Brain microvascular endothelial cell (primary cell): ENCODE data around the gene AMER2.

Experiments used
- DNase-seq: peaks from one replicate; pipeline ENCODE4 v3.0.0-alpha.2; 2020
- H3K27ac ChIP-seq: fragments of 250-450 bp; sonication (Bioruptor Pico); 2 replicates; pipeline ENCODE4 v1.5.1; 2020; ENCODE audit warnings: mild to moderate bottlenecking, moderate library complexity
- H3K27me3 ChIP-seq: fragments of 250-450 bp; sonication (Bioruptor Pico); replicated peaks from 2 replicates; pipeline ENCODE4 v1.5.1; 2020; ENCODE audit warnings: mild to moderate bottlenecking
- H3K36me3 ChIP-seq: fragments of 250-450 bp; sonication (Bioruptor Pico); replicated peaks from 2 replicates; pipeline ENCODE4 v1.5.1; 2020; ENCODE audit warnings: mild to moderate bottlenecking
- H3K4me3 ChIP-seq: 2 replicates; pipeline ENCODE4 v1.5.1; 2011; ENCODE audit warnings: low read depth, mild to moderate bottlenecking, control low read depth, low read length, moderate library complexity
- in situ Hi-C: cut with HindIII; loops from 2 replicates; pipeline ENCODE4 v1.10.0; 2017; ENCODE audit warnings: low sequenced_read_pairs, low pct_ligation_motif_present
- TF ChIP-seq, protein P1 (sequence below): IDR thresholded peaks from 2 replicates; pipeline ENCODE4 v1.5.1; 2011; ENCODE audit warnings: low read depth, mild to moderate bottlenecking, moderate library complexity, low read length, control low read depth, inconsistent platforms; ENCODE audit errors: missing control alignments

The AMER2 gene

GRCh38 chr13:25147638-25148401 lies 24.3 kb downstream of the AMER2 start:
- TF ChIP-seq, protein P1, sequence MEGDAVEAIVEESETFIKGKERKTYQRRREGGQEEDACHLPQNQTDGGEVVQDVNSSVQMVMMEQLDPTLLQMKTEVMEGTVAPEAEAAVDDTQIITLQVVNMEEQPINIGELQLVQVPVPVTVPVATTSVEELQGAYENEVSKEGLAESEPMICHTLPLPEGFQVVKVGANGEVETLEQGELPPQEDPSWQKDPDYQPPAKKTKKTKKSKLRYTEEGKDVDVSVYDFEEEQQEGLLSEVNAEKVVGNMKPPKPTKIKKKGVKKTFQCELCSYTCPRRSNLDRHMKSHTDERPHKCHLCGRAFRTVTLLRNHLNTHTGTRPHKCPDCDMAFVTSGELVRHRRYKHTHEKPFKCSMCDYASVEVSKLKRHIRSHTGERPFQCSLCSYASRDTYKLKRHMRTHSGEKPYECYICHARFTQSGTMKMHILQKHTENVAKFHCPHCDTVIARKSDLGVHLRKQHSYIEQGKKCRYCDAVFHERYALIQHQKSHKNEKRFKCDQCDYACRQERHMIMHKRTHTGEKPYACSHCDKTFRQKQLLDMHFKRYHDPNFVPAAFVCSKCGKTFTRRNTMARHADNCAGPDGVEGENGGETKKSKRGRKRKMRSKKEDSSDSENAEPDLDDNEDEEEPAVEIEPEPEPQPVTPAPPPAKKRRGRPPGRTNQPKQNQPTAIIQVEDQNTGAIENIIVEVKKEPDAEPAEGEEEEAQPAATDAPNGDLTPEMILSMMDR = no peak
- Histone ChIP-seq H3K27me3 (no peaks in the 10 kb centered on the region), H3K27ac (no peak overlapping the region), H3K4me3 (no peak overlapping the region), H3K36me3 (no peaks in the 10 kb centered on the region)
- DNase-seq = no peak
- in situ Hi-C loops = no loop called here

- Histone ChIP-seq H3K4me3 (no peak overlapping the region), H3K27ac (no peak overlapping the region), H3K36me3 (no peaks in the 10 kb centered on the region), H3K27me3 (no peaks in the 10 kb centered on the region)
- TF ChIP-seq, protein P1 = no peak
- in situ Hi-C loops = no loop called here
- no peak for DNase-seq
These were observed 28.4 kb downstream of the AMER2 start for GRCh38 chr13:25143706-25144105.

DNA sequence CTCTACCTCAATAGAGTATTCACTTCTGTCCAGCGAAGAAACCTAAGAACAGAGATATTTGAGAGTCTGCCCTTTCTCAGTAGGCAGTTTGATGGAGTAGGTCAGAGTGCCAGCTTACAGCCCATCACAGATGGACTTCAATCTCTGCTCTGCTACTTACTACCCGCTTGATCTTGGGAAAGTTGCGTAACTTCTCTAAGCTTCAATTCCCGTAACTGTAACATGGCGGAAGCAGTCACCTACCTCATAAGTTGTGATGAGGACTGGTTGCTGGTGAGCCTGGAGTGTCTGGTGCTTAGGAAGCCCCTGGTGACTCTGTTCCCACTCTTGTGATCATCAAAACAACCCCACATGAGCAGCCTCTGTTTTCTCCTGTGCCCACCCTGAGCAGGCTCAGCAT lies 31.0 kb downstream of the AMER2 start:
- no peaks in the 10 kb centered on the region for H3K36me3 ChIP-seq
- no peak for DNase-seq
- H3K4me3 ChIP-seq = no peak overlapping the region
- no peaks in the 10 kb centered on the region for H3K27me3 ChIP-seq
- H3K27ac ChIP-seq = no peak overlapping the region
- TF ChIP-seq, protein P1 = no peak
- in situ Hi-C loops = no loop called here

DNA sequence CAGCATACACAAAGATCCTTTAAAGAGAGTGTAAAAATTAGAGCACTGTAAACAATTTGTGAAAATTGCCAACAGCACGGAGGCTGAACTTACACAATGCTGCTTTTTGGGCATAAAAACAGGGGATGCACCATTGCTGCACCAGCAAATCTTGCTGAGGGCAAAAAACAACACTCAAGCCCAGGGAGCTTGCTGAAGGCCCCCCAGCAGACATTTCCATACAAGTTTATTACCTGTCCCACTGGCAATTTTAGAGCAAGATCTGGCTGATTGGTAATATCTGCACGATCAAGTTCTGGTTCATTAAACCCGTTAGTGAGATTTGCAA lies 34.3 kb downstream of the AMER2 start:
- TF ChIP-seq, protein P1 = no peak
- no peaks in the 10 kb centered on the region for H3K36me3 ChIP-seq
- in situ Hi-C loops = no loop called here
- no peak for DNase-seq
- H3K4me3 ChIP-seq = no peak overlapping the region
- no peaks in the 10 kb centered on the region for H3K27me3 ChIP-seq
- no peak overlapping the region for H3K27ac ChIP-seq

GRCh38 chr13:25136880-25137787 lies 35.0 kb downstream of the AMER2 start:
- H3K27me3 ChIP-seq = no peaks in the 10 kb centered on the region
- no peaks in the 10 kb centered on the region for H3K36me3 ChIP-seq
- no peak for DNase-seq
- no peak overlapping the region for H3K27ac ChIP-seq
- TF ChIP-seq, protein P1 = no peak
- H3K4me3 ChIP-seq = no peak overlapping the region
- in situ Hi-C loops = no loop called here
